ENCODE results near the gene DDR1.
A peak's percentile ranks its signal among the peaks of the same experiment; 100 is the strongest.

The DDR1 gene

DNA sequence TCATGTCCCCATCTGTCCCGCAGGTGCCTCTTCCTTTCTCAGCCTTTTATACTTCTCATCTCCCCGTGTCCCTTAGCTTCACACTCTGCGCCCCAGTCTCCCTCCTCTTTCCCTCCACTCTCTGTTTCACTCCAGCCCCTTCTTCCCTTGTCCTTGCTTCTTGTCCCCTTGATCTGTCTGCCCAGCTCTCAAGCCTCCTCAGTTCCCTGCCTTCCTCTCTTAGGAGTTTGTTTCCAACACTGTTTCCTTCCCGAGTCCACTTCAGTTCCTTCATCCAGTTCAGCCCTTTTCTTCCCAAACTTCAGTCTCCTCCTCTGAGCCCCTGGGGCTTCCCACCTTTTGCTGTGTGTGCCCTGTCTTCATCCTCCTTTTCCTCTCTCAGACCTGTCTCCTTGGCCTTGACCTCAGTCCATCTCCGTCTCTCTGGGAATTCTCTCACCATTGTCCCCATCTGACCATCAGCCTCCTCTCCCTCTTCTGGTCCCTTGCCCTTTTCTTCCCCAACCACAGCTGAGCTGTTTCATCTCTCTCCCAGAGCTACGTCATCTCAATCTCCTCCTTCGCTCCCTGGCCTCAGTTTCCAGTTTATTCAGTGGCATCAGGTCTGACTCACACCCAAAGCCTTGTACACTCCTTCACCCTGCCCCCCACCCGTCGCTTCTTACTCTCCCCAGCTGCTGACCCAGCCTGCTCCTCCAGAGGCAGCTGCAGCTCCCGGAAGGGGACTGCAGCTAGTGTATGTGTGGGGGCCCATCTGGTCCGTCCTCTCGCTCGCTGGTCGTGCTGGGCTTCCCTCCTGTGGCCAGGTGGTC, 2.7 kb upstream of the DDR1 start:
- Mint-ChIP-seq H3K36me3 (ENCODE audit: low read depth) (no peaks in the 10 kb centered on the region), H3K4me1 (ENCODE audit: low read depth) (peaks cover 24% of the 10 kb centered on the region), H3K27me3 (ENCODE audit: low read depth) (peaks cover 2% of the 10 kb centered on the region), H3K9me3 (no peaks in the 10 kb centered on the region), H3K4me3 (no peak overlapping the region), H3K27ac (no peak overlapping the region)
- DNase-seq (ENCODE audit: low spot score), result no peak

- Mint-ChIP-seq H3K4me1 (ENCODE audit: low read depth) (peaks cover 21% of the 10 kb centered on the region), H3K9me3 (no peaks in the 10 kb centered on the region), H3K36me3 (ENCODE audit: low read depth) (no peaks in the 10 kb centered on the region), H3K27ac (no peak overlapping the region), H3K27me3 (ENCODE audit: low read depth) (peaks cover 2% of the 10 kb centered on the region), H3K4me3 (no peak overlapping the region)
- DNase-seq (ENCODE audit: low spot score), result no peak
These were observed 2.0 kb upstream of the DDR1 start for GRCh38 chr6:30882204-30882758.

GRCh38 chr6:30882759-30883684, 1.3 kb upstream of the DDR1 start:
- DNase-seq (ENCODE audit: low spot score), result no peak
- Mint-ChIP-seq H3K4me1 (ENCODE audit: low read depth) (peaks cover 17% of the 10 kb centered on the region), H3K36me3 (ENCODE audit: low read depth) (no peaks in the 10 kb centered on the region), H3K4me3 (peak overlapping the region; percentile 78), H3K9me3 (no peaks in the 10 kb centered on the region), H3K27ac (peak overlapping the region; percentile 62), H3K27me3 (ENCODE audit: low read depth) (peaks cover 2% of the 10 kb centered on the region)

DNA sequence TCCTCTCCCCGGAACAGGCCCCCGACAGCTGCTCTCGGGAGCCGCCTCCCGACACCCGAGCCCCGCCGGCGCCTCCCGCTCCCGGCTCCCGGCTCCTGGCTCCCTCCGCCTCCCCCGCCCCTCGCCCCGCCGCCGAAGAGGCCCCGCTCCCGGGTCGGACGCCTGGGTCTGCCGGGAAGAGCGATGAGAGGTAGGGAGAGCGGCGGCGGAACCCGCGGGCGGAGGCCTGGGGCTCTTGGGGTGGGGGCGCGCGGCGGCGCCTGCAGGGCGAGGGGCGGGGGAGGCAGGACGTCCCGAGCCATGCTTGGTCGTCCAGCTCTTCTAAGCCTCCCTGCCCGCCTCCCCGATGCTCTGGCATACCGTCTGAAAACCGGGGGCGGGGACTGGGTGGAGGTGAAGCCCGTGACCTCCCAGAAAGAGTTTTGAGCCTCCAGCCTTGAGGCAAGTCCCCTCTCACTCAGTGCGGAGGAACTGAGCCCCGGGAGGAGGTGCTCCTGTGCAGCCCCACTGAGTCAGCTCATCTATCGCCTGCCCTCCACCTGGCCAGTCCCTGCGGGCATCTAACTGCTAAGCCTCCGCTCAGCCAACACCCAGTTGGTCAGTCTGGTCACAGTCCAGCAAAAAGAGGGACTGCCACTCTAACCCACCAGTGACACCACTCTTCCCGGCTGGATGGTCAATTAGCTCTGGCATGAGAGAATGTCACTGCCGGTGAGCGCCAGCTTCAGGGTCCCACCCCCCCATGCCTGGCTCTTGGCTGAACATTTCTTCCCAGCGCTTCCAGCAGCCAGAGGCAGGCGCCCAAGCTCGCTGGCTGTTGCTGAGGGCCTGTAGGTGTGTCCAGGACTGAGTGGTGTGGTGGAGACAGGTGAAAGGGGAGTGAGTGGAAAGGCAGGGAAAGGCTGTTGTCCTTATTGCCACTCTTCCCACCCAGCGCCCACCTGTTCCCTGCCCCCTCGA, 482 bp downstream of the DDR1 start:
- peak overlapping the region; percentile 60 for H3K4me3 Mint-ChIP-seq
- no peaks in the 10 kb centered on the region for H3K9me3 Mint-ChIP-seq
- no peaks in the 10 kb centered on the region for H3K36me3 Mint-ChIP-seq (ENCODE audit: low read depth)
- H3K27me3 Mint-ChIP-seq (ENCODE audit: low read depth), result peaks cover 2% of the 10 kb centered on the region
- peaks cover 17% of the 10 kb centered on the region for H3K4me1 Mint-ChIP-seq (ENCODE audit: low read depth)
- peak overlapping the region; percentile 27 for H3K27ac Mint-ChIP-seq
- DNase-seq (ENCODE audit: low spot score), result peak; percentile 45

DNA sequence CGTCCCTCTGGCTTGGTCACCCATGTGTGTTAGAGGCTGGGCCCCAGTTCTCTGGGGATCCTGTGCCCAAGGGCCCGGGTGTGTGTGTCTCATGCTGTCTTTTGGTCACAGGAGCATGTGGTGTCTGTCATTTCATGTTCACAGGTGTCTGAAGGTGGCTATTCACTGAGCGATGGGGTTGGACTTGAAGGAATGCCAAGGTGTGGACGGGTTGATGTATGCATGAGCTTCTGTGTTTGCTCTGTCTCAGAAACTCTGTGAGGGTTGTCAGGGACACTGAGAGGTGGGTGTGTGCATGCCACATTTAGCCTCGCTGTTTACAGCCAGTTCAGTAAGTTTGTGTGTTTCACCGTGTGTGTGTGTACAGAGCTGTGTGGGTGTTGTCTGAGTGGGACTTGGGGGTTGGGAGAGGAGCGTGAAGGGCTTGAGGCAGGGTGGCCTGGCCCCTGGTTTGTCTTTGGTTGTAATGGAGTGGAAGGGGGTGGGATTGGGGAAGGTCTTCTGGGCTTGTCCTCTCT, 1.2 kb downstream of the DDR1 start:
- Mint-ChIP-seq H3K36me3 (ENCODE audit: low read depth) (no peaks in the 10 kb centered on the region), H3K27me3 (ENCODE audit: low read depth) (peaks cover 2% of the 10 kb centered on the region), H3K27ac (no peak overlapping the region), H3K4me3 (peak overlapping the region; percentile 60), H3K4me1 (ENCODE audit: low read depth) (peaks cover 17% of the 10 kb centered on the region), H3K9me3 (no peaks in the 10 kb centered on the region)
- DNase-seq (ENCODE audit: low spot score), result no peak

- no peaks in the 10 kb centered on the region for H3K36me3 Mint-ChIP-seq (ENCODE audit: low read depth)
- H3K4me1 Mint-ChIP-seq (ENCODE audit: low read depth), result peaks cover 17% of the 10 kb centered on the region
- no peak overlapping the region for H3K27ac Mint-ChIP-seq
- no peaks in the 10 kb centered on the region for H3K9me3 Mint-ChIP-seq
- H3K27me3 Mint-ChIP-seq (ENCODE audit: low read depth), result peaks cover 2% of the 10 kb centered on the region
- no peak for DNase-seq (ENCODE audit: low spot score)
- peak overlapping the region; percentile 60 for H3K4me3 Mint-ChIP-seq
These were observed 1.9 kb downstream of the DDR1 start for GRCh38 chr6:30885999-30886896.

DNA sequence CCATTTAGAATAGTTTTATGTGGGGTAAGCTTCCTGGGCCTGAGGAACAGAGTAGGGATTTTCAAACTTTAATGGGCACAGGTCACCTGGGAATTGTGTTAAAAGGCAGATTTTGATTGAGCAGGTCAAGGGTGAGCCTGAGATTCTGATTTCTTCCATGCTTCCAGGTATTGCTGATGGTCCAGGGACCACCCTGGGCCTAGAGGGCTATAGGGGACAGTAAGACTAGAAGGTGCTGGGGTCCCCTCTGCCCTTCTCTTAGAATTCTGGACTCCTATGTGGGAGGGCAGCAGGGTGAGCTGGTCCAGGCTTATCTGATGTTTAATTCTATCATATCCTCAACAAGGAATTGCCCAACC, 2.6 kb downstream of the DDR1 start:
- peaks cover 17% of the 10 kb centered on the region for H3K4me1 Mint-ChIP-seq (ENCODE audit: low read depth)
- H3K27ac Mint-ChIP-seq, result no peak overlapping the region
- H3K27me3 Mint-ChIP-seq (ENCODE audit: low read depth), result peaks cover 2% of the 10 kb centered on the region
- H3K36me3 Mint-ChIP-seq (ENCODE audit: low read depth), result no peaks in the 10 kb centered on the region
- DNase-seq (ENCODE audit: low spot score), result no peak
- H3K4me3 Mint-ChIP-seq, result peak overlapping the region; percentile 0
- no peaks in the 10 kb centered on the region for H3K9me3 Mint-ChIP-seq

DNA sequence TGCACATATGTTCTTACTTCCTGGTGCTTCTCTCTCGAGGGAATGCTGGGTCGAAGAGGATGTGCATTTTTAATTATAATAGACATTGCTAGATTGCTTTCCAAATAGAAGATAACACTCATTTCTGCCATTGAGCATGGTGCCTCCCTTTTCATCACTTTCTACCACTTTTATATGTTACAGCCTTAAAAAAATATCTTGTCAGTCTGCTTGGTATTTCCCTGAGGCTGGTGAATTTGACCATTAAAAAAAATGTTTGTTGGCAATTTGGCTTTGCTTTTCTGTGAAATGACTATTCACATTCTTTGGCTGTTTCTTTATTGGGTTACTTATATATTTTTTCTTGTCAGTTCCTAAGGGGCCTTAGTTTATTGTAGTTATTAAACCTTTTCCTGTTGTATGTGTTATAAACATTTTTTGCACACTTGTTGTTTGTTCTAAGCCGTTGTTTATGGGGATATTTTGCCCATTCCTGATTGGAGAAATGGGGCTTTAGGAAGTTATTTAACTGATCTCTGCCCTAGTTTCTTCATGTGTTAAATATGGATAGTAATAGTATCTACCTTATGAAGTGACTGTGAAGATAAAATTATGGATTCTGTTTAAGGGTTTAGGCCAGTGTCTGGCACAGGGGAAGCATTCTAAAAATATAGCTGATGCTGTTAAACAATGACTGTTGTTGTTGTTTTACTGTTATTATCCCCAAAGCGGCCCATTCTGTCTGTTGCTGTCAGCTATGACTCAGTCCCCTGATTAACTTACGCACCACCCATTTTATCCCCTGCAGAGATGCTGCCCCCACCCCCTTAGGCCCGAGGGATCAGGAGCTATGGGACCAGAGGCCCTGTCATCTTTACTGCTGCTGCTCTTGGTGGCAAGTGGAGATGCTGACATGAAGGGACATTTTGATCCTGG, 3.8 kb downstream of the DDR1 start:
- Mint-ChIP-seq H3K4me1 (ENCODE audit: low read depth) (peaks cover 14% of the 10 kb centered on the region), H3K36me3 (ENCODE audit: low read depth) (no peaks in the 10 kb centered on the region), H3K9me3 (no peaks in the 10 kb centered on the region), H3K4me3 (no peak overlapping the region), H3K27ac (no peak overlapping the region), H3K27me3 (ENCODE audit: low read depth) (no peaks in the 10 kb centered on the region)
- no peak for DNase-seq (ENCODE audit: low spot score)

DNA sequence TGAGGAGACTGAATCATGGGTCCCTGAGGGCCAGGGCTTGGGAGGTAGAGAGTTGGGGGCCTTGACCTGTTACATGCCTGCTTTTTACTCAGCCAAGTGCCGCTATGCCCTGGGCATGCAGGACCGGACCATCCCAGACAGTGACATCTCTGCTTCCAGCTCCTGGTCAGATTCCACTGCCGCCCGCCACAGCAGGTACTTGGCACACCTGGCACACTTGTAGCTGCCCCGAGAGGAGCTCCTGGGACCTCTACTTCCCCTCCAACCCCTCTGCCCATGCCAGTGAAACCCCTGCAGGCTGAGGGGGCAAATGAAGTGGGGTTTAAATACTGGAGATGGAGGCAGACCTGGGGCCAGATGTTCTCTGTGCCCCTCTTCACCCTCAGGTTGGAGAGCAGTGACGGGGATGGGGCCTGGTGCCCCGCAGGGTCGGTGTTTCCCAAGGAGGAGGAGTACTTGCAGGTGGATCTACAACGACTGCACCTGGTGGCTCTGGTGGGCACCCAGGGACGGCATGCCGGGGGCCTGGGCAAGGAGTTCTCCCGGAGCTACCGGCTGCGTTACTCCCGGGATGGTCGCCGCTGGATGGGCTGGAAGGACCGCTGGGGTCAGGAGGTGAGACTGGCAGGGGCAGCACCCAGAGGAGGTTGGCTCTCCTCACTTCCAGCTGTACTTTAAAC, 4.6 kb downstream of the DDR1 start:
- H3K27ac Mint-ChIP-seq, result no peak overlapping the region
- no peak overlapping the region for H3K4me3 Mint-ChIP-seq
- no peaks in the 10 kb centered on the region for H3K36me3 Mint-ChIP-seq (ENCODE audit: low read depth)
- H3K9me3 Mint-ChIP-seq, result no peaks in the 10 kb centered on the region
- peaks cover 9% of the 10 kb centered on the region for H3K4me1 Mint-ChIP-seq (ENCODE audit: low read depth)
- no peaks in the 10 kb centered on the region for H3K27me3 Mint-ChIP-seq (ENCODE audit: low read depth)
- no peak for DNase-seq (ENCODE audit: low spot score)

DNA sequence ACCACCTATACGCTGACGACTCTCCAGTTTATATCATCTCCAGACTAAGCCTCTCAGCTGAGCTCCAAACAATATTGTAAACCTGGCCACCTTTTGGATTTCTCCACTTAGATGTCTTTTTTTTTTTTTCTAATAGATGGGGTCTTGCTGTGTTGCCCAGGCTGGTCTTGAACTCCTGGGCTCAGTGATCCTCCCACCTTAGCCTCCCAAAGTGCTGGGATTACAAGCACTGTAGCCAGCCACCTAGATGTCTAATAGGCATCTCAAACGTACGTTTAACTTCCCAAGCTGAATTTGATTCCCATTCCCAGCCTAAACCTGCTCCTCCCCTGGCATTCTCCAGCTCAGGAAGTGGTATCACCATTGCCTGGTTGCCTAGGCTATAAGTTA, 5.2 kb downstream of the DDR1 start:
- Mint-ChIP-seq H3K27me3 (ENCODE audit: low read depth) (no peaks in the 10 kb centered on the region), H3K27ac (no peak overlapping the region), H3K4me3 (no peak overlapping the region), H3K4me1 (ENCODE audit: low read depth) (peaks cover 9% of the 10 kb centered on the region), H3K36me3 (ENCODE audit: low read depth) (no peaks in the 10 kb centered on the region), H3K9me3 (no peaks in the 10 kb centered on the region)
- no peak for DNase-seq (ENCODE audit: low spot score)

GRCh38 chr6:30889921-30890645, 5.8 kb downstream of the DDR1 start:
- no peak for DNase-seq (ENCODE audit: low spot score)
- Mint-ChIP-seq H3K27ac (no peak overlapping the region), H3K27me3 (ENCODE audit: low read depth) (no peaks in the 10 kb centered on the region), H3K36me3 (ENCODE audit: low read depth) (no peaks in the 10 kb centered on the region), H3K4me3 (no peak overlapping the region), H3K4me1 (ENCODE audit: low read depth) (peaks cover 9% of the 10 kb centered on the region), H3K9me3 (no peaks in the 10 kb centered on the region)

Data from T-helper 2 cell treated with Interferon-gamma antibody and Interleukin-4, amounts not matched to agents 5 μg/mL and 100 μg/mL, for 36 hours (primary cell).